Endothelial cell of umbilical vein (primary cell): ENCODE results near the gene SDF2. TPM values are rescaled to one million over a fixed set of nuclear protein-coding genes. Genes with fewer than 3 reads are reported as not detected.

ENCODE experiments used
- BruUV-seq: library from RNA; stranded (reverse); fragments of 400-500 nt; replicated peaks from 2 replicates; lab custom pipeline; 2021; lab: Mats Ljungman, UMichigan
- CTCF ChIA-PET: fragments of 300-600, 350-600 bp; sonication (Branson Sonifier 250); formaldehyde crosslinking; loops from one replicate; lab custom pipeline; 2021; ENCODE audit warnings: antibody characterized with exemption, inconsistent platforms; lab: Charles Lee
- POLR2A ChIA-PET: fragments of 300-600, 350-600 bp; sonication (Branson Sonifier 250); formaldehyde crosslinking; loops from one replicate; lab custom pipeline; 2021; ENCODE audit warnings: antibody characterized with exemption, inconsistent platforms; lab: Charles Lee
- DNase-seq: peaks from one replicate; pipeline ENCODE4 v3.0.0-alpha.2; 2011; ENCODE audit warnings: low read depth, low spot score
- FAIRE-seq: peaks from 2 replicates; lab custom pipeline; 2011; peaks lifted over from hg19 to GRCh38; lab: Jason Lieb, UNC
- H2AFZ ChIP-seq: 2 replicates; pipeline ENCODE4 v1.6.0; 2012; ENCODE audit warnings: low read depth, low read length, control low read depth, inconsistent platforms
- H3K27ac ChIP-seq: 2 replicates; pipeline ENCODE4 v1.5.1; 2011; ENCODE audit warnings: low read depth, mild to moderate bottlenecking, control low read depth, low read length, moderate library complexity; ENCODE audit not compliant: insufficient read depth
- H3K27me3 ChIP-seq, 2 experiments: 2 replicates each; pipeline versions ENCODE4 v1.6.0 to v1.6.1; 2011; ENCODE audit warnings: low read length in 2 of 2, mixed read lengths in 1 of 2; ENCODE audit not compliant: control insufficient read depth in 2 of 2, insufficient read depth in 2 of 2
- H3K36me3 ChIP-seq, 2 experiments: 2 replicates in 1 of 2; 3 replicates in 1 of 2; pipeline ENCODE4 v1.5.1; 2011; ENCODE audit warnings: low read length in 2 of 2, mild to moderate bottlenecking in 1 of 2, moderate library complexity in 1 of 2; ENCODE audit not compliant: control insufficient read depth in 2 of 2, insufficient read depth in 2 of 2; ENCODE audit errors: extremely low read depth in 1 of 2
- H3K4me1 ChIP-seq: 3 replicates; pipeline ENCODE4 v1.5.1; 2011; ENCODE audit warnings: mild to moderate bottlenecking, low read length; ENCODE audit not compliant: control insufficient read depth, insufficient read depth; ENCODE audit errors: extremely low read depth
- H3K4me2 ChIP-seq: 2 replicates; pipeline ENCODE4 v1.6.1; 2011; ENCODE audit warnings: low read length, control low read depth, mixed read lengths; ENCODE audit not compliant: insufficient read depth
- H3K4me3 ChIP-seq, 3 experiments: fragments of 200-600 bp in 1 of 3; sonication (generic), shearing (Covaris generic) in 1 of 3; replicated peaks in 1 of 3; 2 replicates each; pipeline ENCODE4 v1.5.1; 2011 to 2016; ENCODE audit warnings: control low read depth in 3 of 3, low read length in 3 of 3, mild to moderate bottlenecking in 2 of 3, inconsistent platforms in 1 of 3, low read depth in 1 of 3, moderate library complexity in 1 of 3; ENCODE audit not compliant: insufficient read depth in 1 of 3
- H3K79me2 ChIP-seq: 2 replicates; pipeline ENCODE4 v1.6.0; 2012; ENCODE audit warnings: low read length, inconsistent platforms; ENCODE audit not compliant: control insufficient read depth, insufficient read depth
- H3K9ac ChIP-seq: replicated peaks from 2 replicates; pipeline ENCODE3; 2011; ENCODE audit warnings: low read length, control low read depth; ENCODE audit not compliant: insufficient read depth; ENCODE audit errors: extremely low read depth
- H3K9me1 ChIP-seq: replicated peaks from 3 replicates; pipeline ENCODE4 v1.6.0; 2011; ENCODE audit warnings: mild to moderate bottlenecking, low read length; ENCODE audit not compliant: control insufficient read depth, insufficient read depth; ENCODE audit errors: extremely low read depth
- H3K9me3 ChIP-seq: replicated peaks from 2 replicates; pipeline ENCODE4 v1.5.1; 2012; ENCODE audit warnings: low read length, inconsistent platforms; ENCODE audit not compliant: control insufficient read depth, insufficient read depth
- H4K20me1 ChIP-seq: replicated peaks from 2 replicates; pipeline ENCODE3; 2011; ENCODE audit warnings: mild to moderate bottlenecking, low read length; ENCODE audit not compliant: control insufficient read depth, insufficient read depth; ENCODE audit errors: extremely low read depth
- CTCF ChIP-seq, 2 donors: IDR thresholded peaks; 1 replicate in 1 of 2; 2 replicates in 1 of 2; pipeline ENCODE4 v1.5.1; 2011; ENCODE audit warnings: low read length in 2 of 2, mild to moderate bottlenecking in 2 of 2, moderate library complexity in 2 of 2, control low read depth in 1 of 2, inconsistent platforms in 1 of 2, low read depth in 1 of 2; ENCODE audit not compliant: insufficient read depth in 1 of 2; ENCODE audit errors: extremely low read depth in 1 of 2
- EZH2 ChIP-seq: IDR thresholded peaks from 2 replicates; pipeline ENCODE4 v1.6.1; 2012; ENCODE audit warnings: borderline replicate concordance, low read depth, mild to moderate bottlenecking, moderate library complexity, low read length, inconsistent platforms; ENCODE audit not compliant: severe bottlenecking
- FOS ChIP-seq: IDR thresholded peaks from 2 replicates; pipeline ENCODE4 v1.6.1; 2011; ENCODE audit warnings: mild to moderate bottlenecking, low read length, moderate library complexity, borderline replicate concordance; ENCODE audit not compliant: insufficient read depth
- GATA2 ChIP-seq: IDR thresholded peaks from 2 replicates; pipeline ENCODE4 v1.7.0; 2011; ENCODE audit warnings: low read depth, mild to moderate bottlenecking, moderate library complexity, mixed read lengths, low read length; ENCODE audit not compliant: insufficient read length, insufficient read depth
- JUN ChIP-seq: IDR thresholded peaks from 2 replicates; pipeline ENCODE4 v1.6.1; 2011; ENCODE audit warnings: borderline replicate concordance, low read depth; ENCODE audit not compliant: insufficient read length, insufficient read depth
- MYC ChIP-seq: IDR thresholded peaks from one replicate; pipeline ENCODE4 v1.6.1; 2011; ENCODE audit warnings: mild to moderate bottlenecking, low read depth, low read length
- POLR2A ChIP-seq: IDR thresholded peaks from 2 replicates; pipeline ENCODE4 v1.6.1; 2012; ENCODE audit warnings: low read depth, mild to moderate bottlenecking, control low read depth, low read length
- POLR2AphosphoS5 ChIP-seq: IDR thresholded peaks from 2 replicates; pipeline ENCODE4 v1.6.1; 2012; ENCODE audit warnings: low read depth, mild to moderate bottlenecking, control low read depth, low read length, moderate library complexity; ENCODE audit not compliant: insufficient read depth
- dilution Hi-C: fragments of 300-500 bp; cut with MboI; formaldehyde crosslinking; loops from one replicate; pipeline ENCODE4 v1.15.0; 2019; ENCODE audit warnings: low sequenced_read_pairs; ENCODE audit not compliant: extremely low pct_ligation_motif_present
- intact Hi-C: fragments of 100-400 bp; cut with micrococcal nuclease; formaldehyde crosslinking; loops from one replicate; pipeline ENCODE4 v1.10.0; 2022
- polyA plus RNA-seq, 4 experiments: library from polyadenylated mRNA; depleted of rRNA in 3 of 4; stranded (reverse) in 3 of 4; unstranded in 1 of 4; fragments of >200 nt; gene quantifications; 2 replicates each; pipeline versions ENCODE4 v1.2.1 to v1.2.3, GENCODE V29; 2011 to 2012; ENCODE audit warnings: missing spikeins in 1 of 4
- total RNA-seq: library from RNA; stranded (reverse); gene quantifications from 2 replicates; pipeline ENCODE4 v1.2.3, GENCODE V29; 2021
- TF ChIP-seq, protein P1 (sequence below): IDR thresholded peaks from 2 replicates; pipeline ENCODE4 v1.6.1; 2011; ENCODE audit not compliant: insufficient read depth, insufficient read length

The SDF2 gene
- total and polyA plus RNA-seq, 2 donors (not counting 3 experiments of a cell fraction or from before 2014, with no cell fraction given): 52.6 to 77.9 TPM

DNA sequence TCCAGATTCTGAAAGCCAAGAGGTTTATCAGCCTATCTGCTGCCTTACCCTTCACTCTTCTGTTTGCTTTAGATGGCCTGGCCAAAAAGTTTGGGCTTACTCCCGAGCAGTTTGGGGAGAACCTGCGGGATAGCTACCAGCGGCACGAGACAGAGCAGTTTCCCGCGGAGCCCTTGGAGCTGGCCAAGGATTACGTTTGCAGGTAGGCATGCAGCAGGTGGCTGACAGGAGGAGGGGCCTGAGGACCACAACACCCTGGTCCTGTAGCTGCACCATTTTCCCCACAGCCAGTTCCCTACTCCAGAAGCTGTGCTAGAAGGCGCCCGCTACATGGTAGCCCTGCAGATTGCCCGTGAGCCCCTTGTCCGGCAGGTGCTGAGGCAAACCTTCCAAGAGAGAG lies 20.9 kb upstream of the SDF2 start:
- TF ChIP-seq EZH2: no peak
- no peak for TF ChIP-seq JUN
- no peak for TF ChIP-seq POLR2AphosphoS5
- TF ChIP-seq GATA2: no peak
- no peak for TF ChIP-seq MYC
- TF ChIP-seq POLR2A: no peak
- no peak for TF ChIP-seq FOS
- no peak for TF ChIP-seq CTCF (IDR thresholded peaks at IDR 0.05; ENCODE audit: extremely low read depth in 1 of 2, insufficient read depth in 1 of 2, low read depth in 1 of 2, low read length in 2 of 2)
- TF ChIP-seq, protein P1, sequence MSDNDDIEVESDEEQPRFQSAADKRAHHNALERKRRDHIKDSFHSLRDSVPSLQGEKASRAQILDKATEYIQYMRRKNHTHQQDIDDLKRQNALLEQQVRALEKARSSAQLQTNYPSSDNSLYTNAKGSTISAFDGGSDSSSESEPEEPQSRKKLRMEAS: no peak
- Histone ChIP-seq H3K4me1 (no peaks in the 10 kb centered on the region), H3K79me2 (no peaks in the 10 kb centered on the region), H3K9ac (no peak overlapping the region), H3K27me3 (no peaks in the 10 kb centered on the region), H3K27ac (no peak overlapping the region), H3K36me3 (peaks cover 40 to 63% of the 10 kb centered on the region in 2 experiments), H3K4me3 (no peak overlapping the region), H3K9me1 (no peaks in the 10 kb centered on the region), H3K9me3 (no peaks in the 10 kb centered on the region), H3K4me2 (no peak overlapping the region), H4K20me1 (no peaks in the 10 kb centered on the region), H2AFZ (no peak overlapping the region)
- DNase-seq: no peak
- CTCF ChIA-PET: interaction anchor here (1.0 kb wide), 1 partner anchor 36 kb away, joined by 7 read pairs; no protein-coding TSS in a partner anchor
- BruUV-seq: no TSS peak
- intact Hi-C loops (no loop called here), dilution Hi-C loops (no loop called here)
- FAIRE-seq: no peak
- POLR2A ChIA-PET: no interaction called here
